ENCODE measurements around the gene MLXIP.

- TF ChIP-seq NANOG (IDR thresholded peaks at IDR 0.05; ENCODE audit: borderline replicate concordance) (no peak), POLR2AphosphoS5 (IDR thresholded peaks at IDR 0.05; ENCODE audit: low read depth) (no peak), CREB1 (CRISPR knock-in tag; IDR thresholded peaks at IDR 0.05; ENCODE audit: low read depth) (no peak), CTCF (conservative IDR thresholded peaks at IDR 0.05; ENCODE audit: low read depth in 2 of 2) (no peak), EZH2 (IDR thresholded peaks at IDR 0.05; ENCODE audit: low read depth, unreplicated experiment) (no peak), ETS1 (IDR thresholded peaks at IDR 0.05) (no peak), REST (IDR thresholded peaks at IDR 0.05; ENCODE audit: unreplicated experiment) (no peak), EZH2phosphoT487 (IDR thresholded peaks at IDR 0.05; ENCODE audit: unreplicated experiment) (no peak), STAT1 (IDR thresholded peaks at IDR 0.05; ENCODE audit: unreplicated experiment) (no peak), JUNB (IDR thresholded peaks at IDR 0.05; ENCODE audit: unreplicated experiment) (no peak)
These were observed 10.6 kb upstream of the MLXIP start for GRCh38 chr12:122067966-122068365.
